HG03045 (cell line): ENCODE measurements around the gene APOA5.

Experiments used
- ATAC-seq: cut with Tn5 transposase; IDR thresholded peaks from one replicate; pipeline ENCODE4 v1.9.1; 2021; ENCODE audit warnings: mild to moderate bottlenecking, moderate library complexity; ENCODE audit not compliant: unreplicated experiment

APOA5 gene

DNA sequence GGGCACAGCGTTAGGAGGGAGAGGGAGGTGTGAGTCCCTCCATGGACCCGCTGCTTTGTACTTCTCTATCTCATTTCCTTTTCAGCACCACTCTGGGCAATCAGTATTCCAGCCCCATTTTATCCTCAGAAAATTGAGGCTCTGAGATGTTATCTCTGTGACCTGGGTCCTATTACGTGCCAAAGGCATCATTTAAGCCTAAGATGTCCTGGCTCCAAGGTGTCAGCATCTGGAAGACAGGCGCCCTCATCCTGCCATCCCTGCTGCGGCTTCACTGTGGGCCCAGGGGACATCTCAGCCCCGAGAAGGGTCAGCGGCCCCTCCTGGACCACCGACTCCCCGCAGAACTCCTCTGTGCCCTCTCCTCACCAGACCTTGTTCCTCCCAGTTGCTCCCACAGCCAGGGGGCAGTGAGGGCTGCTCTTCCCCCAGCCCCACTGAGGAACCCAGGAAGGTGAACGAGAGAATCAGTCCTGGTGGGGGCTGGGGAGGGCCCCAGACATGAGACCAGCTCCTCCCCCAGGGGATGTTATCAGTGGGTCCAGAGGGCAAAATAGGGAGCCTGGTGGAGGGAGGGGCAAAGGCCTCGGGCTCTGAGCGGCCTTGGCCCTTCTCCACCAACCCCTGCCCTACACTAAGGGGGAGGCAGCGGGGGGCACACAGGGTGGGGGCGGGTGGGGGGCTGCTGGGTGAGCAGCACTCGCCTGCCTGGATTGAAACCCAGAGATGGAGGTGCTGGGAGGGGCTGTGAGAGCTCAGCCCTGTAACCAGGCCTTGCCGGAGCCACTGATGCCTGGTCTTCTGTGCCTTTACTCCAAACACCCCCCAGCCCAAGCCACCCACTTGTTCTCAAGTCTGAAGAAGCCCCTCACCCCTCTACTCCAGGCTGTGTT, 37.2 kb upstream of the APOA5 start:
- ATAC-seq: no peak

DNA sequence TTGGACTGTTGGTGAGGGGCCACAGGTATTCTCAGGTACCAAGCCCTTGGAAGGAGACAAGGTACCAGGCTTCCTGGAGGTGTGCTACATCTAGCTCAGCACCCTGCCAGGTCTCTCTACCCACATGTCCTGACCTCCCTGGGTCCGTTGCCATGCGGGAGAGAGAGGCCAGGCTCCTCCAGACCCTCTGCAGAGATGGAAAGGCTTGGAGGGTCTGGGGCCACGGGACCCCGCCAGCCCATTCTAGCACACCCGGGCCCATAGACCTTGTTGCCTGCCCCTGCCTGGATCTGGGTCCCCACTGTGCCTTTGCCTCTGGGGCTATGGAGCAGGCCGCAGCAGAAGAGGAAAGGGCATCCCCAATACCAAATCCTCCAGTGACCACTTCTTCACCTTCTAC, 35.8 kb upstream of the APOA5 start:
- ATAC-seq: no peak

DNA sequence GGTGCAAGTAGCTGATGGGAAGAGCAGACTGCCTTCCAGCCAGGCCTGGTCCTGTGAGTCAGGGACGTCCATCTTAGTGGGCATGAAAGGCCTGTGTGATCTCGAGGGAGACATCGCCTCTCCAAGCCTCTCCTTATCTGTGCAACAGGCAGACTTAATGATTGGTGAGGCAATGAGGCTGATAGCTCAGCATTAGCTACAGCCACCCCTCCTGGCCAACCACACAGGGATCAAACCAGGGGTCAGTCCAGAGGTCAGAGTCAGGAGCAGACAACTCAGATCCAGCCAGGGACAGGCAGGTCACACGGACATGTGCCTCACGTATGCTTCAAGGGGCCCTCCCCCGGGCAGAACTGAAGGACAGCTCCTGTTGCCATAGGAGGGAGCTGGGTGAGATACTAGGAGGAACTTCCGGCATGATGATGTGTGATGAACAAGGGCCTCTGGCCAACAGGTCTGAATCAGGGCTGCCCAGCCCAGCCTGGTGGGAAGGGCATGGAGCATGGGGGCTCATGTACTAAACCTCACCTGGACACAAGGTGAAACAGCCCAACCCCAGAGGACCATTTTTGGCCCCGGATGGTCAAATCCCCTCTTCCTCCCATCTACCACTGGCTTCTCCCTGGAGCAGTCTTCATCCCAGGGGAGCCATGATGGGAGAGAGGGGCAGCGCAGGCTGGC, 35.2 kb upstream of the APOA5 start:
- no peak for ATAC-seq

DNA sequence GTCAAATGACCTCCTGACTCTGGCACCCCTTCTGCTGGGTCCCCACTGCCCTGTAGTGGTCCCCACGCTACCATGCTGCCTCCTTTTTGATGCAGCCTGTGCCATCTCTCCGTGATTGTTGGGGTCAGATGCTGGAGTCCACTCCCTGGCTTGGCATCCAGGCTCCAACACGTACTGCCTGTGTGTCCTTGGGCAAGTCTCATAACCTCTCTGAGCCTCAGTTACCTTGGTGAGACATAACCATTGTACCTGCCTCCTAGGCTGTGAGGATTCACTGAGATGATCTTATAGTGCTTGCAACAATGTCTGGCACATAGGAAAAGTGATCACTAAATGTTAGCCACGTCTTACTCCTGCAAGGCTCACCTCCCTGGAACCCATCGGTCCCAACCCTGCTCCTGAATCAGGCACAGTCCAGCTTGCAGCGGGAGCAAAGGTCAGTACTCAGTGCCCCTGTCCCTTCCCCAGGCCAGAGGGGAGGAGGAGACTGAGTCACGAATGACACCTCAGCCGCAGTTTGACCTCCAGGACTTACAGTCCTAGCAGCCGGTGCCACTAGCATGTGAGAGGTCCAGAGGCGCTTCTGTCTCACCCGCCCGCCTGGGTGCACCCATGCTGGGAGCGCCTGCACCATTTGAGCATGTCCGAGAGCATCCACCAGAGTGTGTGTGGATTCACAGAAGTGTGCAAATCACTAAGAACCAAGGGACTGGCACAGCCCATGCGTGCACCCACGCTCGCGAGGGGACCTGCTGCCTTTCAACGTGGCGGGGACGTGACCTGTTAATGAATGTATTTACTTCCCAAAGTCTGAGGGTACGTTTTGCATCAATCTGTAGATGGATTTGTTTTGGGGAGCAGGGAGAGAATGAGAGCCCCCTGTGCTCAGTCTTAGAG, 34.4 kb upstream of the APOA5 start:
- ATAC-seq: no peak

DNA sequence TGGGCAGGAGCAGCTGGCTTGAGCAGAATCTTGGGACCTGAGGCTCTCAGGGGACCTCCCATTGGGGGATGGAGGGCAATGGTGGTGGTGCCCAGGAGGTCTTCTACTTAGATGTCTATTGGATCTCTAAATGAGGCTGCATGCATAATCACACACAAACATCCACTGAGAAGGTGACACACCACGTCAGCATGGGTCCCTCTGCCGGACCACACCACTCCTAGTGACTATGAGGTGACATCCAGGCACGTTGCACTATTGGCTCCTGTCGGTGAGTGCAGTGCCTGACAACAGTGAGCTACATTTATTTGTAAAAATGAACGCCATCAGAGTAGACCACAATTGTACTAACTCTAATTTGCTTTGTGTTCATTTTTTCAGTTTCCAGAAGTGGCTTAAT, 33.8 kb upstream of the APOA5 start:
- ATAC-seq: no peak

DNA sequence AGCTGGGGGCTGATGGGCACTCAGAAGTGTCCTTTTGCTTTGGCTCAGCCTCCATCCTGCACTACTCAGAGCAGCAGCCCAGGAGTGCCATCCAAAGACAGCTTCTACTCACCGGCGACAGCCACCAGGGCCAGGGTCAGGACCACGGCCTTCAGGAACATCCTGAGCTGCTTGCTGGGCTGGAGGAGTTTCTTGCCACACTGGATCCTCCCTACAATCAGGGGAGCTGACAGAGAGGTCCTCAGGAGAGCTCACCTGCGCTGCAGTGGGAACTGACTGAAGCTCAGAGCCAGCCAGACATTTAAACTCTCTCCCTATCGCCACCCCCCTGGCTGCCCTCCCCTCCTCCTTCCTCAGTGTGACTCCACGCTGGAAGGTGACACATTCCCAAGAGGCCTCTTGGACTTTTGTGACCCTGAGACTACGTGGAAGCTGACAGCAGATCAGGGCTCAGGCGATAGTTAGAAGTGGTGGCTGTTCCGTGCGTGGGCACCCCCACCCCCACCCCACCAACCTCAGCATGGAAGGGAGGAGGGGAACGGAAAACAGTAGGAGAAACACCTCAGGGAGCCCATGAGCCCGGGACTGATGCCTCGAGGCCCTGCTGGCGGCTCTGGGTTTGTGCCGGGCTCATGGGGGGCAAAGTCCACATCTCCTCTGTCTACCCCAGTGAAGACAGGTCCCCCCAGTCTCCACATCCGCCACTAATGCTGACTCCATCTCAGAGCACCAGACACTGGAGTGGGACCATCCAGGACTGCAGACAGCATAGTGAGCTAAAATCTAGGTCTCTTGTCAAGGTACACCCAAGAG, 31.6 kb upstream of the APOA5 start, which contains the start of gene APOA4:
TSS of gene APOA4 (minus strand) at position 274 of the 813 bp plus-strand sequence. CDS start at position 161, 113 bp downstream.
- ATAC-seq: no peak

DNA sequence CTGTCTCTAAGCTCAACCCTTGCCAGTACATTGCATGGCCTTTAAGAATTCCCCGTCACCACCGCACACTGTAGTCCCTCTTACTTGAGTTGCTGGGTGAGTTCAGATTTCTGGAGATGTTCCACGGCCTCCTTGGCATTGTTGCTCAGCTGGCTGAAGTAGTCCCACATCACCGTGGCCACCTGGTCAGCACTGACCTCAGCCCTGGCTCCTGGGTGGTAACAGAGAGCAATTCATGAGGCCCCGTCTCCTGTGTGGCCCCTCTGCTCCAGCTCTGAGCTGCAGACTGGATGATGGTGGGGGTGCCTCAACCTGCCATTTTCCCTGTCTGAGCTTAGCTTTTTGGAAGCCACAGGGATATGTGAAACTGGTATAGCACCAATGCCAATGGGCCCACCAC, 30.9 kb upstream of the APOA5 start:
- ATAC-seq: no peak

DNA sequence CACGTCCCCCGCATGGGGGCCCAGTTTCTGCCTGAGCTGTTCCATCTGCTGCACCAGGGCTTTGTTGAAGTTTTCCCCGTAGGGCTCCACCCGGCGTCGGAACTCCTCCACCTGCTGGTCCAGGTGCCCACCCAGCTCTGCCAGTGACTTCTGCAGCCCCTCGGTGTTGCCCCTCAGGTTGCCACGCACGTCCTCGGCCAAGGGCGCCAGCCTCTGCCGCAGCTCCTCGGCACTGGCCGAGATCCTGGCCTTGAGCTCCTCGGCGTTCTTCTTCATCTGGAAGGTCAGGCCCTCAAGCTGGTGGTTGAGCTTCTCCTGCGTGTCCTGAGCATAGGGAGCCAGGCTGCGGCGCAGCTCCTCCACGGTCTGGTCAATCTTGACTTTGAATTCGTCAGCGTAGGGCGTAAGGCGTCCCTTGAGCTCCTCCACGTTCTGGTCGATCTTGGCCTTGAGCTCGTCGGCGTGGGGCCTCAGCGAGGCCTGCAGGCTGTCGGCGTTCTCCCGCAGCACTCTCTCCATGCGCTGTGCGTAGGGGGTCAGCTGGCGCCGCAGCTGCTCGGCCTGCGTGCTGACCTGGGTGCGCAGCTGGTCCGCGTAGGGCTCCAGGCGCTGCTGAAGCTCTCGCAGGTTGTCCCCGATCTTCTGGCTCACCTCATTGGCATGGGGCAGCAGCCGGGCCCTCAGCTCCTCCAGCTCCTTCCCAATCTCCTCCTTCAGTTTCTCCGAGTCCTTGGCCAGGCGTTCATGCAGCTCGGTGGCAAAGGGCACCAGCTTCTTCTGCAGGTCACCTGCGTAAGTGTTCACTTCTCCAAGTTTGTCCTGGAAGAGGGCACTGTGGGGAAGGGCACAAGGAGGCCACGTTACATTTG, 29.6 kb upstream of the APOA5 start:
- ATAC-seq: no peak

GRCh38 chr11:116819049-116819448, 27.4 kb upstream of the APOA5 start:
- ATAC-seq: no peak

- ATAC-seq: no peak
Measured at GRCh38 chr11:116814502-116814901, 22.8 kb upstream of the APOA5 start.

GRCh38 chr11:116813781-116814471, 22.2 kb upstream of the APOA5 start:
- no peak for ATAC-seq

- no peak for ATAC-seq
Measured at GRCh38 chr11:116813170-116813569, 21.5 kb upstream of the APOA5 start.

DNA sequence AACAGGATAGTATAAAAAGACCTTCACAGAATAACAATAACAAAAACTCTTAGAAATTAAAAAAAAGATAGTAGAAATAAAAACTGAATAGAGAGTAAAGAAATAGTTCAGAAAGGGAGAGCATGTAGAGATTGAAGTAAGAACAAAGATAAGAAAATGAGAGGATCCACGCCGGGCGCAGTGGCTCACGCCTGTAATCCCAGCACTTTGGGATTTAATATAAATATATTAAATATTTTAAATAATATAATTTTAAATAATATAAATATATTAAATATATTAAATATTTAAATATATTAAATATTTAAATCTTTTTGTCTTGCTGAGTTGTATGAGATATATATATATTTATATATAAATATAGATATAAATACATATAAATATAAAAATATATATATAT, 20.4 kb upstream of the APOA5 start:
- ATAC-seq: no peak

- ATAC-seq: no peak
Measured at GRCh38 chr11:116811194-116811593, 19.5 kb upstream of the APOA5 start.

- no peak for ATAC-seq
Measured at GRCh38 chr11:116808262-116809175, 16.8 kb upstream of the APOA5 start.

DNA sequence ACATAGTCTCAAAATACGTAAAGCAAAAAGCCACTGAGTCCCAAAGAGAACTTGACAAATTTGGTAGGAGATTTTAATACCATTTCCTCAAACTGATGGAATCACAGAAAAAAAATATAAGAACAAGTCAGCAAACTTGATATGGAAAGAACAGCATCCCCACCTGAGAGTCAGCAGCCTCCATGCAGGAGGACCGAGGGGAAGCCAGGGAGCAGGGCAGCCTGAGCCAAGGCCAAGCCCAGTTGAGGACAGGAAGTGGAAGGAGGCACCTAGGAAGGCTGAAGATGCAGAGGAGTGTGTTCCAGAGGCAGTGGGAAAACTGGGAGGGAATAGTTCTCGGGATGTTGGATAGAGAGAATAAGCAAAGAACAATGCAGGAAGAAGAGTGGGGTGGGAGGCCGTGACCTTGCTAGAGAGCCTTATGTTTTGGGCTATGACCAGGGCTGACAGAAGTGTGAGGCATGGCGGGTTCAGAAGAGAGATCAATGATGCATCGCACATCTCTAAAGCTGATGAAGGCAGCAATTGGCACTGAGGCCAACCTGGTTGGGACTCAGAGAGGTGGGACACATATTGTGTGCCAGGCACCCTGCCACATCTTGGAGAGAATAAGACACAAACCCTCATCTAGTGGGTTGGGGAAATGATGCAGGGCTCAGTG, 16.1 kb upstream of the APOA5 start:
- no peak for ATAC-seq

- no peak for ATAC-seq
Measured at GRCh38 chr11:116804001-116804400, 12.3 kb upstream of the APOA5 start.
